Measurements from ENCODE around the gene CEACAM16. TPM values are rescaled to one million over a fixed set of nuclear protein-coding genes. Genes with fewer than 3 reads are reported as not detected.

The CEACAM16 gene
- polyA plus RNA-seq, 1 experiment = not detected

DNA sequence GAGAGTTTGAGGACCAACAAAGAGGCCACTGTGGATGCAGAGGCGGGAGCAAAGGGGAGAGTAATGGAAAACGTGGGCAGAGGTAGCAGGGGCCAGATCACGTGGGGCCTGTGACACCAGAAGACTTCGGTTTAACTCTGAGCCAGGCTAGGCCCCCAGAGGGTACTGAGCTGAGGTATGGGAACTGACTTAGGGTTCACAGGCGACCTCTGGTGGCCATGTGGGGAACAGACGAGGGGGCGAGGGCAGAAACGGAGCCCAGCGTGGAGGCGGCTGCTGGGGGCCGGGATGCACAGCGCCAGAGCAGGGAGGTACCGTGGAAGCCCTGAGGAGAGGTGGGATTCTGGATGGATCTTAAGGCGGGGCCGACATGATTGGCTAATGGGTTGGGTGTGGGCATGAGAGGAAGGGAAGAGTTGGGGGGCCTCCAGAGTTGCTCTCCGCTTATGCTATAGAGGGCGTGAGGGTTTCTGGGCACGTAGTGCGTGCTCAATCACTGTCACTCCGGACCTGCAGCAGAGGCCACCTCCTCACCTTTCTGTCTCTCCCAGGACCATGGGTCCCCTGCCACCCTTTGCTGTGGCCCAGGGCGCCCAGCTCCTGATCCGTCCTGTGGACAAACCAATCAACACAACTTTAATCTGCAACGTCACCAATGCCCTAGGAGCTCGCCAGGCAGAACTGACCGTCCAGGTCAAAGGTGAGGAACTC, 41.6 kb upstream of the CEACAM16 start:
- Histone ChIP-seq H3K27ac (ENCODE audit: low read depth, low read length) (peak overlapping the region; percentile 4), H3K9me3 (ENCODE audit: control insufficient read depth, insufficient read depth, low read length) (no peaks in the 10 kb centered on the region), H3K27me3 (ENCODE audit: control insufficient read depth, insufficient read depth, low read length) (no peaks in the 10 kb centered on the region), H3K4me3 (ENCODE audit: low read depth, low read length) (no peak overlapping the region)
- POLR2A ChIA-PET = interaction anchor here (0.5 to 0.6 kb wide), 2 partner anchors 19 to 274 kb away, joined by 3 to 4 read pairs; no protein-coding TSS in a partner anchor
- CTCF ChIA-PET = interaction anchor here (0.7 to 7.3 kb wide), 11 partner anchors 9 to 189 kb away, joined by 3 to 95 read pairs (median 7); partner anchors contain the start of genes NECTIN2 and PVR
- no peak for DNase-seq (ENCODE audit: low read depth, low spot score)
- peak; percentile 87 for TF ChIP-seq CTCF (IDR thresholded peaks at IDR 0.05; ENCODE audit: low read depth, low read length)

DNA sequence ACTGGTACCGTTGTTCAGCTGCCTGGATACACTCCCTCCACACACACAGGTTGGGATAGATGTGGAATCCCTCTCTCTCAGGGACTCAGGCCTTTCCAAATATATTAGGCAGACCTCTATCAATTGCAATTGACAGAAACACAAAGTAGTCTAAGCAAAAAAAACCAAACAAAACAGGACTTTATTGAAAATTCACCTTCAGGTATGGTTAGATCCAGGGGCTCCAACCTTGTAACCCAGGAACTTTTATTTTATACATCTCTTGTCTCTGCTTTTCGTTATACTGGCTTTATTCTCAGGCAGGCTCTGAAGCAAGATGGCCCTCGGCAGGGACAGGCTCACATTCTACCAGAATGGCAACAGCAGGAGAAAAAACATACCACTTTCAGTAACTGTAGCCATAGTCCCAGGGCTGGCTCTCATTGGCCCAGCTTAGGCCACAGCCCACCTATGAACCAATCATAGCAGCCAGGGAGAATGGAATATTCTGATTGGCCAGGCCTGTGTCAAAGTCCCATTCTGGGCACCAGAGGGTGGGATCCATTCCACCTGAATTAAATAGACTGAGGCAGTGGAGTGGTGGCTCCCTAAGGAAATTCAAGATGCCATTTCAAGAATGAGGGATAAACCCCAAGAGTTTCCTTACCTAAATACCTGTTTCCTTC, 40.8 kb upstream of the CEACAM16 start:
- CTCF ChIA-PET = interaction anchor here (1.0 to 7.3 kb wide), 8 partner anchors 9 to 188 kb away, joined by 3 to 95 read pairs (median 10); partner anchors contain the start of genes NECTIN2 and PVR
- H3K4me3 ChIP-seq (ENCODE audit: low read depth, low read length) = no peak overlapping the region
- DNase-seq (ENCODE audit: low read depth, low spot score) = no peak
- TF ChIP-seq CTCF (IDR thresholded peaks at IDR 0.05; ENCODE audit: low read depth, low read length) = no peak
- H3K9me3 ChIP-seq (ENCODE audit: control insufficient read depth, insufficient read depth, low read length) = no peaks in the 10 kb centered on the region
- peak overlapping the region; percentile 4 for H3K27ac ChIP-seq (ENCODE audit: low read depth, low read length)
- POLR2A ChIA-PET = no interaction called here
- no peaks in the 10 kb centered on the region for H3K27me3 ChIP-seq (ENCODE audit: control insufficient read depth, insufficient read depth, low read length)

GRCh38 chr19:44660081-44660480, 38.9 kb upstream of the CEACAM16 start:
- no peak overlapping the region for H3K27ac ChIP-seq (ENCODE audit: low read depth, low read length)
- no peak for TF ChIP-seq CTCF (IDR thresholded peaks at IDR 0.05; ENCODE audit: low read depth, low read length)
- POLR2A ChIA-PET = no interaction called here
- H3K27me3 ChIP-seq (ENCODE audit: control insufficient read depth, insufficient read depth, low read length) = no peaks in the 10 kb centered on the region
- DNase-seq (ENCODE audit: low read depth, low spot score) = no peak
- no peaks in the 10 kb centered on the region for H3K9me3 ChIP-seq (ENCODE audit: control insufficient read depth, insufficient read depth, low read length)
- H3K4me3 ChIP-seq (ENCODE audit: low read depth, low read length) = no peak overlapping the region
- CTCF ChIA-PET = interaction anchor here (0.5 to 2.7 kb wide), 3 partner anchors 72 to 184 kb away, joined by 4 to 17 read pairs (median 6); no protein-coding TSS in a partner anchor

DNA sequence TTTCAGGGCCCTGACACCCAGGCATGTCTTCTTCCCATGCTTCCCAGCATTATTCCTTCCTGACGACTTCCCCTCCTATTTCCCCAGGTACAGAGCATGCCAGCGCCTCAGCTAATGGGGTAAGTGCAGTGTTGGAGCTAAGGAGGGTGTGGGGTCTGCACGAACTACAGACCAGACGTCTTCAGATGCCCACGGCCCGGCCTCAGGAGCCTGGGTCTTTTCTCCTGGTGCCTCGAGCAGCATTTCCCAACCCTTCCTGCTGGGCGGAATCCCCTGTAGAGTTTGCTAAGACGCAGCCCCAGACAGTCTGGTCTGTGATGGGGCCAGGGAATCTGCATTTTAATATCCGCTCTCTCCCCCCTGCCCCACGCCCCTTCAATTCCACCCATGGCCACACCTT, 37.7 kb upstream of the CEACAM16 start:
- H3K27me3 ChIP-seq (ENCODE audit: control insufficient read depth, insufficient read depth, low read length) = no peaks in the 10 kb centered on the region
- no peak overlapping the region for H3K4me3 ChIP-seq (ENCODE audit: low read depth, low read length)
- CTCF ChIA-PET = interaction anchor here (1.0 to 2.7 kb wide), 2 partner anchors 73 to 90 kb away, joined by 3 to 17 read pairs; no protein-coding TSS in a partner anchor
- no peak for TF ChIP-seq CTCF (IDR thresholded peaks at IDR 0.05; ENCODE audit: low read depth, low read length)
- H3K9me3 ChIP-seq (ENCODE audit: control insufficient read depth, insufficient read depth, low read length) = no peaks in the 10 kb centered on the region
- no peak for DNase-seq (ENCODE audit: low read depth, low spot score)
- POLR2A ChIA-PET = no interaction called here
- H3K27ac ChIP-seq (ENCODE audit: low read depth, low read length) = peak overlapping the region; percentile 1

DNA sequence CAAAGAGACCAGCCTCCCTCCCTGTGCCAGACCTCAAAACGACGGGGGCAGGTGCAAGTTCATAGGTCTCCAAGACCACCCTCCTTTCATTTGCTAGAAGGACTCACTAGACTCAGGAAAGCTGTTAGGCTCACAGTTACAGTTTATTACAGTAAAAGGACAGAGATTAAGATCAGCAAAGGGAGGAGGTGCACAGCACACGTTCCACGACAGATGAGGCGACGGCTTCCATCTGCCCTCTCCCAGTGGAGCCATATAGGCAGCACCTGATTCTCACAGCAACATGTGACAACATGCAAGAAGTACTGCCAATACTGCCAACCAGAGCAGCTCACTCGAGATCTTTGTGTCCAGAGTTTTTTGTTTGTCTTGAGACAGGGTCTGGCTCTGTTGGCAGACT, 37.0 kb upstream of the CEACAM16 start:
- peak overlapping the region; percentile 11 for H3K27ac ChIP-seq (ENCODE audit: low read depth, low read length)
- no peak for TF ChIP-seq CTCF (IDR thresholded peaks at IDR 0.05; ENCODE audit: low read depth, low read length)
- ChIA-PET POLR2A (no interaction called here), CTCF (interaction anchor here (1.0 to 3.1 kb wide), 5 partner anchors 7 to 91 kb away, joined by 3 to 30 read pairs (median 6); no protein-coding TSS in a partner anchor)
- DNase-seq (ENCODE audit: low read depth, low spot score) = no peak
- no peaks in the 10 kb centered on the region for H3K27me3 ChIP-seq (ENCODE audit: control insufficient read depth, insufficient read depth, low read length)
- H3K9me3 ChIP-seq (ENCODE audit: control insufficient read depth, insufficient read depth, low read length) = no peaks in the 10 kb centered on the region
- no peak overlapping the region for H3K4me3 ChIP-seq (ENCODE audit: low read depth, low read length)
